H54 (cell line): ENCODE measurements around the gene POLH.
"Not testable (repeated sequence)": the region's sequence is repeated elsewhere in the genome, so short reads cannot be mapped to it uniquely, and the experiment has no call there.

Source experiments
- DNase-seq: peaks from one replicate; pipeline ENCODE4 v3.0.0; 2011; ENCODE audit warnings: low spot score, mixed read lengths; ENCODE audit not compliant: insufficient read length
- FAIRE-seq: peaks from 3 replicates; lab custom pipeline; 2011; peaks lifted over from hg19 to GRCh38; lab: Jason Lieb, UNC
- POLR2A ChIP-seq: IDR thresholded peaks from 2 replicates; pipeline ENCODE4 v1.6.1; 2011; ENCODE audit warnings: low read depth, mild to moderate bottlenecking, low read length

Gene POLH

DNA sequence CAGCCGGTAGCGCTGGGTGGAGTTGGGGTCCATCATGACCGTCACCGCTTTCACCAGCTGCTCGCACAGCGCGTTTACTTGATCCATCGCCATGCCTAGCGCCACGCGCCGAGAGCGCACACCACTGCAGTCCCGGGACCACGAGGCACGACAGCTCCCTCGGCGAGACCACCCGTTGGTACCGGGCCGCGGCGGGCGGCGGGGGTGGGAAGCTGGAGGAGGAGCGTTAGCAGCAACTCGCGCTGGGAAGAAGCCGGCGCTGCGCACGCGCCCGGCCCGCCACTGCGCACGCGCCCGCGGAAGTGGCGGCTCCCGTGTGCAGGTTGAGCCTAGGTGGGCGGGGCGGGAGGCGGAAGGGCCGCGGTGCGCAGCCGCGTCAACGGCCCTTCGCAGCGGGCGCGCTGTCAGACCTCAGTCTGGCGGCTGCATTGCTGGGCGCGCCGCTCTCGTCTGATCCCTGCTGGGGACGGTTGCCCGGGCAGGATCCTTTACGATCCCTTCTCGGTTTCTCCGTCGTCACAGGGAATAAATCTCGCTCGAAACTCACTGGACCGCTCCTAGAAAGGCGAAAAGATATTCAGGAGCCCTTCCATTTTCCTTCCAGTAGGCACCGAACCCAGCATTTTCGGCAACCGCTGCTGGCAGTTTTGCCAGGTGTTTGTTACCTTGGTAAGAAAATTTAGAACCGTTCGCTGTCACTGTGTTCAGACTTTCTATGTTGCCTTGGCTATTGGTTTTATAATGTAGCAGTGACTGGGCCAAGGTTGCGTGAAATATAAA is at the start of gene POLH, which contains the start of gene XPO5:
Gene POLH, plus strand, starts transcription at position 414 of the 780 bp plus-strand sequence. CDS start 6,135 bp downstream, outside the sequence.
Gene XPO5, minus strand, starts transcription at position 267 of the 780 bp plus-strand sequence. Its CDS starts 174 bp downstream, at position 93.
- DNase-seq (peak; percentile 100), FAIRE-seq (no peak)
- peak; percentile 100 for TF ChIP-seq POLR2A

DNA sequence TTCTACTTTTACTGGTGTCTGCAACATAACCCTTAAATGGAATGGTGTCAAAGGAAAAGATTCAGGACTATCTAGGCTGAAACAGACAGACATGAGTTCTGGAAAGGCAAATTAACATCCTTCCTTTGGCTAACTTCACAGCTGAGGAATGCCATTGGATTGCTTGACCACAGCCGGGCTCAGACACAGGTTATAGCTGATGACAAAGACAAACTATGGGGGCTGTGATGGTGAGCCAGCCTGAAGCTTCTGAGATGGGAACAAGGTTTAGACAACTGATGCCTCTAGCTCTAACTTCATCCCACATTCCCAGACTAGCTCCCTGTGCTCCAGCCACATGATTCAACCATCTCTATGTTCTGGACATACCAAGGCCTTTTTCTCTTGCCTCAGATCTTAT is 43.8 kb upstream of the POLH start:
- TF ChIP-seq POLR2A = no peak
- FAIRE-seq = no peak
- DNase-seq = no peak

DNA sequence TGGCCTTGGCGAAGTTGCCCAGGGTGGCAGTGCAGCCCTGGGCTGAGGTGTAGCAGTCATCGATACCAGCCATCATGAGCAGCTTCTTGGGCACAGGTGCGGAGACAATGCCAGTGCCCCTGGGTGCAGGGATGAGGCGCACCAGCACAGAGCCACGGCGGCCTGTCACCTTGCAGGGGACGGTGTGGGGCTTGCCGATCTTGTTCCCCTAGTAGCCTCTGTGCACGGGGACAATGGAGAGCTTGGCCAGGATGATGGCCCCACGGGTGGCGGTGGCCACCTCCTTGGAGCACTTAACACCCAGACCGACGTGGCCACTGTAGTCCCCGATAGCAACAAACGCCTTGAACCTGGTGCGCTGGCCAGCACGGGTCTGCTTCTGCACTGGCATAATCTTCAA is 37.0 kb upstream of the POLH start:
- FAIRE-seq = not testable (repeated sequence)

DNA sequence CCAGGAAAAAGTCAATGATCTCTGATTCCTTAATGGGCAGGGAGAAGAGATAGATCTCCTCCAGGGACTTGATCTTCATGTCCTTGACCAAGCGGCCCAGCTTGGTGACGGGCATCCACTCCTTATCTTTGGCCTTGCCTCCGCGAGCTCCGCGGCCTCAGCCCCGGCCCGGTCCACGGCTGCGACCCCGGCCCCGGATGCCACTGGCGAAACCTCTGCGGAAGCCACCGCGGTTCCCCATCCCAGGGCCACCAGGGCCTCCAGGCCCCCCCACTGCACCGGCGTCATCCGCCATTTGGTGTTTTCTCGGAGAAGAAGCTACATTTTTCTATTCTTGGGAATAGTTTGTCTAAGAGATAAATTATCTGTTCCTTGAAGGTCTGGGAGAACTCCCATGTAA is 36.6 kb upstream of the POLH start:
- FAIRE-seq, DNase-seq: not testable (repeated sequence)

More for the DNA sequence above, 37.0 kb upstream of the POLH start:
- not testable (repeated sequence) for DNase-seq

DNA sequence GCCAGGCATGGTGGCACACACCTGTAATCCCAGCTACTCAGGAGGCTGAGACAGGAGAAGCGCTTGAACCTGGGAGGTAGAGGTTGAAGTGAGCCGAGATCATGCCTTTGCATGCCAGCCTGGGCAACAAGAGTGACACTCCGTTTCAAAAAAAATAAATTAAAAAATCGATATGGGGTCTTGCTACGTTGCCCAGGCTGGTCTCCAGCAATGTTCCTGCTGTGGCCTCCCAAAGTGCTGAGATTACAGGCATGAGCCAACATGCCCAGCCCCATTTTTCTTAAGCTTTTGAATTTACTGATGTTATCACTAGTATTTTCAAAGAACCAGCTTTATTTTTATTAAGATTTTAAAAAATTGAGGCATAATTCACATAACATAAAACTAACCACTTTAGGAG is 35.5 kb upstream of the POLH start:
- TF ChIP-seq POLR2A = no peak
- DNase-seq (no peak), FAIRE-seq (no peak)

DNA sequence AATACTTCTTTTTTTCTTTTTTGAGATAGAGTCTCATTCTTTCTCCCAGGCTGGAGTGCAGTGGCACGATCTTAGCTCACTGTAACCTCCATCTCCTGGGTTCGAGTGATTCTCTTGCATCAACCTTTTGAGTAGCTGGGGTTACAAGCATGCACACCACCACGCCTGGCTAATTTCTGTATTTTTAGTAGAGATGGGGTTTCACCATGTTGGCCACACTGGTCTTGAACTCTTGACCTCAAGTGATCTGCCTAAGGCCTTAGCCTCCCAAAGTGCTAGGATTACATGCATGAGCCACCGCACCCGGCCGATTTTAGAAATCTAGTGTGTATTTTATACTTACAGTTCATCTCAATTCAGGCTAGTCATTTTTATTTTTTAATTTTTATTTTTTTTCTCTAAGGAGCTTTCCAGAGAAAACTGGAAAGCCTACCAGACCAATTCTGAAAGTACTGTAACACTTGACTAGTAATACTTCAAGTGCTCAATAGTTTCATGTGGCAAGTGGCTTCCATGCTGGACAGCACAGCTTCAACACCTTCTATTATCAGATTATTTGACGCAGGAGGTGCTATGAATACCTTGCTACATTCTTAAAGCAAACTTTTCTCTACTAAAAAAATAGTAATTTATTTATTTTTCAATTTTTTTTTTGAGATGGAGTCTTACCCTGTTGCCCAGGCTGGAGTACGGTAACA is 34.1 kb upstream of the POLH start:
- no peak for TF ChIP-seq POLR2A
- no peak for FAIRE-seq
- no peak for DNase-seq

DNA sequence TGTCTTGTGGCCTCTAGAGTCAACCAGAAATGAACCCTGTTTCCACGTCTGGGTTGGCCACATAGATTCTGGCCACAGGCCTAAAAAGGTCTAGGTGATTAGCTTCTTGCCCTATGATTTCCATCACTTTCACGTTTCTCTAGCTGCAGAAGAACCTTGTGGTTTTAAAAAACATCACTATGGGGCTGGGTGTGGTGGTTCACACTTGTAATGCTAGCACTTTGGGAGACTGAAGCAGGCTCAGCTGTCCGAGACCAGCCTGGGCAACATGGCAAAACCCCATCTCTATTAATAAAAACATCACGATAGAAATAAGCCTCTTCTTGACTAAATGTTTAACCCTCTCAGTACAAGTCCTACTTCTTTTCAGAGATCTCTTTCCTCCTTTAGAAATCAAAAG is 31.5 kb upstream of the POLH start:
- DNase-seq (no peak), FAIRE-seq (no peak)
- no peak for TF ChIP-seq POLR2A

DNA sequence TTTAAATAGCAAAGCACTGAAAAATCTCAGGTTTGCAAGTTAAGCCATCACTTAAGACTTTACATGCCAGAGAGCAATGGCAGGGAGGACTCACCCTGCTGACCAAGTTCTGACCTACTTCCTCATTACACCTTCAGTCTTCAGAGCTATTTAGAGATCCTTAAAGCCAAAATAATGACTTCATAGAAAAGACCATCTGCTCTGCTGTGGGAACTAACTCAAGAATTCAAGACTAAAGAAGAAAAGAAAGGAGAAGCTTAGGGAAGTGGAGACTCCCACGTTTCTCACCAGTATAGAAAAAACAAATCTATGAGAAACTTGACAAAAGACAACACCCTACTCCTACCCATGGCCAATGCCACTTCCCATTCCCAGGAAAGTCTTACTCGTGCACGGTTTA is 28.8 kb upstream of the POLH start:
- TF ChIP-seq POLR2A = no peak
- FAIRE-seq (no peak), DNase-seq (no peak)

DNA sequence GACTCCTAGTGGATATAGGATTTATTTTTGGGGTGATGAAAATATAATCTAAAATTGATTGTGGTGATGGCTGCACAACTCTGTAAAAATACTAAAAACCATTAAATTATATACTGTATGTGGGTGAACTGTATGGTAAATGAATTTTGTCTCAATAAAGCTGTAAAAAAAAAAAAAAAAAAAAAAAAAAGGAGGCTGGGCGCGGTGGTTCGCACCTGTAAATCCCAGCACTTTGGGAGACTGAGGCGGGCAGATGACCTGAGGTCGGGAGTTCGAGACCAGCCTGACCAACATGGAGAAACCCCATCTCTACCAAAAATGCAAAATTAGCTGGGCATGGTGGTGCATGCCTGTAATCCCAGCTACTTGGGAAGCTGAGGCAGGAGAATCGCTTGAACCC is 18.4 kb upstream of the POLH start:
- FAIRE-seq, DNase-seq: not testable (repeated sequence)

DNA sequence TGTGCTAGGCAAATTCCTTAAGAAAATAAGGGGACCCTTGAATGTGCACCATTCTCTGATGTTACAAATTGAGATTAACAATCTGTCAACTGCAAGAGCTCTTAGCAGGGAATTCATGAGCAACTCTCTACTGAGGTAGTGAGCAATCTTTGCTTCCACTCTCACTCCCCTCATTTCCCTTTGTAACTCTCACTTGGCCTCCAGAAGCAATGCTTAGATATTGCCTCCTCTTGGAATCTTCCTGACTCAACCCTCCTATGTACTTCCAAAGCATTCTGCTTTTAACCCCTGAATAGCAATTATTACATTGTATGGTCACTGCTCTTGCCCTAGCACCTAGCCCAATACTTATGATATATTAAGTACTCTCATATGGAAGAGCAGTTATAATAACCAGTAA is 16.7 kb upstream of the POLH start:
- DNase-seq (no peak), FAIRE-seq (no peak)
- TF ChIP-seq POLR2A = no peak

DNA sequence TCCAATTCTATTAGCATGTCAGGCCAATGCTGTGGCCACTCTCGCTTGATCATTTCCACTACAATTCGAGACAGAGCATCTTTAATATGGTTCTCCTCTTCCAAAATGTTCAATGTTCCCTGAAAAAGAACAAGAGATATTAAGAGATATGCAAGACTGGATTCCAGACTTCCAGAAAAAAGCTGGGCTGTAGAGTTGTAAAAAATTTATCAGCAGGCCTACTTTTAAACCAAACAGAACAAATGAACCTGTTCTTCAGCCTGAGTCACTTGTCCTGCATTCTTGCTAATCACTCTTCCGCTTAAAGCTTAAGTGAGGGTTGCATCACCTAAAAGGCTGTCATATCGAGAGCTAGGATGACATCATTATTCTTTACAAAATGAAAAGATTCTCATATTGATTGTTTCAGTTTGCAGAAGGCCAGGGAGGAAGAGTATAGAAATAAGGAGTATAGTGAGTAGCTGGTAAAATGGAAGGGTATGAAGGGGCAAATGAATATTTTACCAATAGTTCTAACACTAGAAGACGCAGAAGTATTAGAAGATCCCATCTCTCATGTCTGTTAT is 5.0 kb upstream of the POLH start:
- FAIRE-seq = no peak
- TF ChIP-seq POLR2A = no peak
- no peak for DNase-seq

DNA sequence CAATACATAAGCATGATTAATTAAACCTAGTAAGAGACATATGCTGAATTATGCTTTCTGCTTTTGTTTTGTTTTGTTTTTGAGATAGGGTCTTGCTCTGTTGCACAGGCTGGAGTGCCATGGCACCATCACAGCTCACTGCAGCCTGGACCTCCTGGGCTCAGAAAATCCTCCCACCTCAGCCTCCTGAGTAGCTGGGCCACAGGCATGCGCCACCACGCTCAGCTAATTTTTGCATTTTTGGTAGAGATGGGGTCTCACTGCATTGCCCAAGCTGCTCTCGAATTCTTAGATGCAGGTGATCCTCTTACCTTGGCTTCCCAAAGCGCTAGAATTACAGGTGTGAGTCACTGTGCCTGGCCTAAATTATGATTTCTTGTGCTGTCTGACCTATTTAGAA is 4.0 kb upstream of the POLH start:
- TF ChIP-seq POLR2A = no peak
- DNase-seq (no peak), FAIRE-seq (no peak)

DNA sequence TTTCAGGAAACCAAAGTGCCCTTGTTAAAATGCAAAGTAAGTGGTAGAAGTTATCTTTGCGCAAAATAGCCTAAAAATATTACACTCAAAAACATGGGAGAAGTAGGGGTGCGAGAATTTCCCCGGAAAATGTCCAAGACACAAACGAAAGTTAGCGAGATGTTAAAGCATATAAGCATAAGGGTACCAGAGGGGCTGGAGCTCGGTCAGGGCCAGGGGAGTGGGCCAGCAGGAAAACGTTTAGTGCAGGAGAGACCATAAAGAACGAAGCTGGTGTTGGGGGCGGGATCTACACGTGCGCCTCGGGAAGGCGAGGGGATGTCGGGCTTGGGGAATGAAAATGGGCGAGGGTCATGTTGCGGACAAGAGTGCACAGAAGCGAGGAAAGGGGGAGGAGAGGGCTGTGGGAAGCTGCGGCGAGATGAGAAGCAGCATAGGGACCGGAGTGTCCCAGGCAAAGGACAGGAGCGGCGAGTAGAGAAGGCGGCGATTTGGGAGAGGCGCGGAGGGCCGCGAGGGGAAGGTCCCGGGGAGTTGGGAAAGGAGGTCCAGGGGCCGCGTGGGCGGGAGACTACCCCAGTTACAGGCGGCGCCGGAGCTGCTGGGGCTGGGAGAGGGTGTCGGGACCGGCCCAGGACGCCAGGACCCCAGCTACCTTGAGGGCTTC is 747 bp upstream of the POLH start:
- FAIRE-seq (no peak), DNase-seq (peak; percentile 56)
- TF ChIP-seq POLR2A = peak; percentile 27; the same call in 1 of the 2 replicates

DNA sequence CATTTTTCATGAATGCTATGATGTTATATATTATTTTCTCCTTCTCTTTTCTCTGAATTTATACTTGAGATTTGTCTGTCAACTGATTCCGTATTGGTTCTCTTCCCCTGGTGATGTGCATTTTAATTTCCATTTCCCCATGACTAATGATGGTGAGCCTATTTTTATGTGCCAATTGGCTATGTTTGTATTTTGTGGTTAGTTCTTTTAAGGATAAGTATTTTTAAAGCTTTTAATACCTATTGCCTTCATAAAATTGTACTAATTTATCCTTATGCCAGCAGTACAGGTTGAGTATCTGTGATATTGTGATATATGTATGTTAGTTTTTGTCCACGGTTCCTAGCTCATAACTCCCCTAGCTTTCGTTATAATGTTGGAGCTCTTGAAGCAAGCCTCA is 2.8 kb downstream of the POLH start:
- TF ChIP-seq POLR2A = no peak
- DNase-seq (no peak), FAIRE-seq (no peak)
